Uterus (tissue), 4 donors: ENCODE measurements around the gene DLX4. TPM values are rescaled to one million over a fixed set of nuclear protein-coding genes. Genes with fewer than 3 reads are reported as not detected.

Source experiments
- DNase-seq, 2 donors: peaks; one replicate each; pipeline ENCODE4 v3.0.0-alpha.2; 2019 to 2020
- H3K27ac ChIP-seq, 2 donors: fragments of 200-600 bp; sonication (generic); 1 replicate in 1 of 2; 2 replicates in 1 of 2; pipeline ENCODE4 v1.5.1; 2016 to 2018
- H3K27me3 ChIP-seq, 2 donors: fragments of 200-600 bp; sonication (generic); one replicate each; pipeline ENCODE4 v1.5.1; 2018 to 2019; ENCODE audit warnings: control low read depth in 1 of 2
- H3K36me3 ChIP-seq, 2 donors: fragments of 200-600 bp; sonication (generic); one replicate each; pipeline ENCODE4 v1.5.1; 2019; ENCODE audit warnings: control low read depth in 1 of 2
- H3K4me1 ChIP-seq, 2 donors: fragments of 200-600 bp; sonication (generic); one replicate each; pipeline ENCODE4 v1.5.1; 2018 to 2019; ENCODE audit warnings: control low read depth in 1 of 2
- H3K4me3 ChIP-seq, 2 donors: fragments of 200-600 bp; sonication (generic); 1 replicate in 1 of 2; 2 replicates in 1 of 2; pipeline ENCODE4 v1.5.1; 2018 to 2019; ENCODE audit warnings: mild to moderate bottlenecking in 1 of 2
- H3K9me3 ChIP-seq, 2 donors: fragments of 200-600 bp; sonication (generic); one replicate each; pipeline ENCODE4 v1.5.1; 2019; ENCODE audit warnings: control low read depth in 1 of 2
- CTCF ChIP-seq, 4 experiments: fragments of 200-600 bp in 2 of 4; fragments of 450-650 bp in 2 of 4; sonication (generic) in 2 of 4; IDR thresholded peaks; one replicate each; pipeline ENCODE4 v1.5.1; 2016 to 2019; ENCODE audit warnings: antibody characterized with exemption in 4 of 4, mild to moderate bottlenecking in 2 of 4, moderate library complexity in 1 of 4
- POLR2A ChIP-seq, 2 donors: fragments of 450-650 bp; IDR thresholded peaks; one replicate each; pipeline ENCODE4 v1.6.1; 2016; ENCODE audit warnings: antibody characterized with exemption in 2 of 2, mild to moderate bottlenecking in 1 of 2, moderate library complexity in 1 of 2
- intact Hi-C: fragments of 100-400 bp; cut with DNase I; formaldehyde crosslinking; loops from one replicate; pipeline ENCODE4 v1.15.1; 2023; ENCODE audit warnings: low total_unique reads
- total RNA-seq, 4 donors: library from RNA; depleted of rRNA in 3 of 4; stranded (reverse); fragments of >200 nt in 3 of 4; gene quantifications; one replicate each; pipeline versions ENCODE4 v1.1.0 to v1.2.4, GENCODE V29; 2014 to 2023
- donor health status: DM: yes; HTN: yes; CAD: no.

DLX4 gene
- total RNA-seq, 4 donors from 2014 or later, result not detected

- no peak for DNase-seq
- Histone ChIP-seq H3K4me1 (no peaks in the 10 kb centered on the region), H3K27me3 (no peaks in the 10 kb centered on the region), H3K27ac (no peak overlapping the region), H3K36me3 (no peaks in the 10 kb centered on the region), H3K4me3 (no peak overlapping the region), H3K9me3 (no peaks in the 10 kb centered on the region)
- intact Hi-C loops, result no loop called here
- no peak for TF ChIP-seq CTCF (IDR thresholded peaks at IDR 0.05)
- no peak for TF ChIP-seq POLR2A (IDR thresholded peaks at IDR 0.05)
Observed at GRCh38 chr17:50013079-50013478, 44.1 kb downstream of the DLX4 start.

GRCh38 chr17:50014471-50015088, 45.6 kb downstream of the DLX4 start:
- no peaks in the 10 kb centered on the region for H3K9me3 ChIP-seq
- no peaks in the 10 kb centered on the region for H3K4me1 ChIP-seq
- TF ChIP-seq POLR2A (IDR thresholded peaks at IDR 0.05) (no peak), CTCF (IDR thresholded peaks at IDR 0.05) (no peak)
- H3K36me3 ChIP-seq, result no peaks in the 10 kb centered on the region
- DNase-seq, result no peak
- H3K4me3 ChIP-seq, result no peak overlapping the region
- no peak overlapping the region for H3K27ac ChIP-seq
- intact Hi-C loops, result no loop called here
- H3K27me3 ChIP-seq, result no peaks in the 10 kb centered on the region

GRCh38 chr17:50015146-50015545, 46.2 kb downstream of the DLX4 start:
- no peak overlapping the region for H3K27ac ChIP-seq
- intact Hi-C loops, result no loop called here
- H3K36me3 ChIP-seq, result no peaks in the 10 kb centered on the region
- H3K27me3 ChIP-seq, result no peaks in the 10 kb centered on the region
- H3K4me1 ChIP-seq, result no peaks in the 10 kb centered on the region
- no peak for DNase-seq
- no peaks in the 10 kb centered on the region for H3K9me3 ChIP-seq
- H3K4me3 ChIP-seq, result no peak overlapping the region
- TF ChIP-seq CTCF (IDR thresholded peaks at IDR 0.05) (no peak), POLR2A (IDR thresholded peaks at IDR 0.05) (no peak)

GRCh38 chr17:50018909-50019308, 49.9 kb downstream of the DLX4 start:
- Histone ChIP-seq H3K27ac (no peak overlapping the region), H3K4me3 (no peak overlapping the region), H3K9me3 (no peaks in the 10 kb centered on the region), H3K4me1 (no peaks in the 10 kb centered on the region), H3K27me3 (no peaks in the 10 kb centered on the region), H3K36me3 (no peaks in the 10 kb centered on the region)
- no peak for DNase-seq
- intact Hi-C loops, result no loop called here
- no peak for TF ChIP-seq POLR2A (IDR thresholded peaks at IDR 0.05)
- TF ChIP-seq CTCF (IDR thresholded peaks at IDR 0.05), result no peak

GRCh38 chr17:50020841-50021599, 52.0 kb downstream of the DLX4 start:
- Histone ChIP-seq H3K27me3 (no peaks in the 10 kb centered on the region), H3K9me3 (no peaks in the 10 kb centered on the region), H3K36me3 (no peaks in the 10 kb centered on the region), H3K4me1 (no peaks in the 10 kb centered on the region), H3K4me3 (no peak overlapping the region), H3K27ac (no peak overlapping the region)
- TF ChIP-seq POLR2A (IDR thresholded peaks at IDR 0.05), result no peak
- no peak for TF ChIP-seq CTCF (IDR thresholded peaks at IDR 0.05)
- no peak for DNase-seq
- intact Hi-C loops, result no loop called here
